Mammary epithelial cell (primary cell): Measurements from ENCODE around the gene SAG.

Experiments
- CTCF ChIP-seq, 2 donors: IDR thresholded peaks in 1 of 2; conservative IDR thresholded peaks in 1 of 2; 2 replicates each; pipeline ENCODE4 v1.5.1; 2011 to 2012; ENCODE audit warnings: inconsistent platforms in 2 of 2, low read length in 2 of 2, mild to moderate bottlenecking in 2 of 2, control low read depth in 1 of 2, low read depth in 1 of 2; ENCODE audit not compliant: insufficient read depth in 1 of 2; ENCODE audit errors: extremely low read depth in 1 of 2
- EZH2 ChIP-seq: IDR thresholded peaks from 2 replicates; pipeline ENCODE4 v1.6.1; 2012; ENCODE audit warnings: low read length, inconsistent platforms, borderline replicate concordance

- TF ChIP-seq CTCF (conservative IDR thresholded peaks at IDR 0.05 in 1 of 2, IDR thresholded peaks at IDR 0.05 in 1 of 2; ENCODE audit: extremely low read depth in 1 of 2, insufficient read depth in 1 of 2, low read depth in 1 of 2, low read length in 2 of 2) = no peak
- no peak for TF ChIP-seq EZH2
These were observed 11.7 kb upstream of the SAG start for GRCh38 chr2:233295891-233296290.
